ENCODE data around the gene SMAD3. TPM values are rescaled to one million over a fixed set of nuclear protein-coding genes. Genes with fewer than 3 reads are reported as not detected.
A peak's percentile ranks its signal among the peaks of the same experiment; 100 is the strongest.

Gene SMAD3
- total and polyA plus RNA-seq, 2 of the 8 experiments (the other 6 are each of a cell fraction or from before 2014, with no cell fraction given), result 10.1 to 12.4 TPM

- ChIA-PET CTCF (ENCODE audit: partially characterized antibody) (interaction anchor here (0.6 to 1.5 kb wide), 4 partner anchors 11 to 1275 kb away, joined by 3 to 5 read pairs (median 3); no protein-coding TSS in a partner anchor), POLR2A (ENCODE audit: partially characterized antibody) (interaction anchor here (1.6 kb wide), 1 partner anchor 40 kb away, joined by 3 read pairs; no protein-coding TSS in a partner anchor)
- Histone ChIP-seq H3K9me3 (ENCODE audit: insufficient read depth in 2 of 2, low read depth in 1 of 2, low read length in 1 of 2) (no peaks in the 10 kb centered on the region), H4K8ac (ENCODE audit: extremely low read depth, insufficient read depth, low read length) (no peak overlapping the region; the same call in 1 of the 2 replicates), H3K14ac (ENCODE audit: insufficient read length) (no peak overlapping the region), H2BK5ac (ENCODE audit: low read depth, low read length) (peak overlapping the region; percentile 85; the same call in 1 of the 2 replicates), H3K4me1 (replicated peaks in 1 of 4; ENCODE audit: control insufficient read depth in 3 of 4, insufficient read depth in 4 of 4, low read length in 3 of 4) (peaks cover 6 to 10% (median 8%) of the 10 kb centered on the region in 4 experiments; a peak in 6 of 7 replicates), H2BK120ac (replicated peaks; ENCODE audit: low read depth, low read length) (no peak overlapping the region), H3K23me2 (ENCODE audit: low read depth, low read length) (no peaks in the 10 kb centered on the region), H3K4me3 (ENCODE audit: extremely low read depth in 1 of 4, insufficient read depth in 2 of 4, low read depth in 3 of 4, low read length in 4 of 4) (no peak overlapping the region), H3K27me3 (replicated peaks in 1 of 4; ENCODE audit: control insufficient read depth in 3 of 4, extremely low read depth in 1 of 4, insufficient read depth in 3 of 4, low read length in 3 of 4) (no peaks in the 10 kb centered on the region), H4K91ac (replicated peaks; ENCODE audit: insufficient read length, low read length) (no peak overlapping the region), H3K36me3 (ENCODE audit: control insufficient read depth in 2 of 4, insufficient read depth in 4 of 4, low read length in 3 of 4) (no peaks in the 10 kb centered on the region), H3K4ac (replicated peaks; ENCODE audit: insufficient read length, low read depth, low read length) (peak overlapping the region; percentile 71), H3K4me2 (ENCODE audit: insufficient read depth in 1 of 2, low read depth in 2 of 2, low read length in 2 of 2) (no peak overlapping the region), H3K9ac (replicated peaks in 1 of 4; ENCODE audit: extremely low read depth in 1 of 4, low read depth in 3 of 4, low read length in 3 of 4) (no peak overlapping the region), H3K79me1 (ENCODE audit: low read depth, low read length) (no peaks in the 10 kb centered on the region; the same call in 1 of the 2 replicates), H3K27ac (ENCODE audit: low read depth, low read length) (no peak overlapping the region), H4K5ac (ENCODE audit: insufficient read length, low read depth, low read length) (no peak overlapping the region), H2BK20ac (ENCODE audit: low read length) (peak overlapping the region; percentile 97), H2BK12ac (ENCODE audit: low read depth, low read length) (peak overlapping the region; percentile 99; the same call in 1 of the 2 replicates), H2AK5ac (ENCODE audit: low read depth, low read length) (0 out of 2 replicates have a peak overlapping the region, but pooled peaks have one; percentile 80), H3K23ac (ENCODE audit: insufficient read length) (no peak overlapping the region), H2AFZ (ENCODE audit: low read length) (no peak overlapping the region), H3K18ac (ENCODE audit: extremely low read depth, low read length) (peak overlapping the region; percentile 43; the same call in 1 of the 2 replicates), H3K79me2 (ENCODE audit: control insufficient read depth in 1 of 2, insufficient read depth in 2 of 2, low read length in 2 of 2) (no peaks in the 10 kb centered on the region), H4K20me1 (replicated peaks in 1 of 2; ENCODE audit: control insufficient read depth in 1 of 2, insufficient read depth in 2 of 2, low read length in 2 of 2) (no peaks in the 10 kb centered on the region), H3K56ac (replicated peaks; ENCODE audit: insufficient read length, low read depth, low read length) (no peak overlapping the region), H2BK15ac (ENCODE audit: low read length) (peak overlapping the region; percentile 95; the same call in 1 of the 2 replicates)
- FAIRE-seq (no peak), DNase-seq (ENCODE audit: low read depth in 1 of 2, low spot score in 2 of 2) (no peak)
- TF ChIP-seq SIN3A (conservative IDR thresholded peaks at IDR 0.05 in 1 of 2, IDR thresholded peaks at IDR 0.05 in 1 of 2; ENCODE audit: low read depth in 1 of 2, low read length in 2 of 2) (no peak), POLR2AphosphoS5 (IDR thresholded peaks at IDR 0.05; ENCODE audit: low read depth, low read length) (no peak)
- WGBS, 2 experiments (ENCODE audit: extremely low coverage in 1 of 2, insufficient coverage in 1 of 2, insufficient read length in 1 of 2, insufficient replicate concordance in 2 of 2, low coverage in 1 of 2, low lambda C conversion rate in 2 of 2, missing lambda C conversion rate in 1 of 2), result 90% methylated on average over 7 of the region's 7 CpGs; no CpG with 5 or more reads in 1 of the 2 experiments
Measured at GRCh38 chr15:67023517-67024313, 41.7 kb upstream of the SMAD3 start.

Measured in H1 (cell line).